ENCODE measurements around the gene TRIM29. TPM values are rescaled to one million over a fixed set of nuclear protein-coding genes. Genes with fewer than 3 reads are reported as not detected.
A peak's percentile ranks its signal among the peaks of the same experiment; 100 is the strongest.
"Not testable (repeated sequence)": the region's sequence is repeated elsewhere in the genome, so short reads cannot be mapped to it uniquely, and the experiment has no call there.

Gene TRIM29
- total RNA-seq, 1 experiment from 2014 or later, result 4.3 TPM

DNA sequence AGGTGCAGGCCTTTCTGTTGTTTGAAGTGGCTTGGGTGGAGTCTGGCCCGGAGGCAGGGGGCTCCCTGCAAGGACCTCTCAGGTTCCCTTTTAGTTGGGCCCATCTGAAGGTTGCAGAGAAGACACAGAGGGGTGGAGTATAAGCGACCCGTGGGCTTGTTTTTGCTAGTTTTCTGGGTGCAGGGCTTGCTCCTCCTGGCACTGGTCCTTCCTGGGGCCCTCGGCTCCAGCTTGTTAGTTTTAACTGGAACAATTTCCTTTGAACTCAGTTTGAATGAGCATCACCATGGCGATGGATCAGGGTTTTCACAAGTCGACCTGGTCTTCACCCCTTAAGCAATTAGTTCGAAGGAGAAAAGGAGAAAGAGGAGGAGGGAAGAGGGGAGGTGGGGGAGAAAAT, 44.5 kb upstream of the TRIM29 start:
- intact Hi-C loops (cut with micrococcal nuclease; ENCODE audit: unreplicated experiment), result no loop called here
- POLR2A ChIA-PET, result no interaction called here
- TF ChIP-seq, protein P1, sequence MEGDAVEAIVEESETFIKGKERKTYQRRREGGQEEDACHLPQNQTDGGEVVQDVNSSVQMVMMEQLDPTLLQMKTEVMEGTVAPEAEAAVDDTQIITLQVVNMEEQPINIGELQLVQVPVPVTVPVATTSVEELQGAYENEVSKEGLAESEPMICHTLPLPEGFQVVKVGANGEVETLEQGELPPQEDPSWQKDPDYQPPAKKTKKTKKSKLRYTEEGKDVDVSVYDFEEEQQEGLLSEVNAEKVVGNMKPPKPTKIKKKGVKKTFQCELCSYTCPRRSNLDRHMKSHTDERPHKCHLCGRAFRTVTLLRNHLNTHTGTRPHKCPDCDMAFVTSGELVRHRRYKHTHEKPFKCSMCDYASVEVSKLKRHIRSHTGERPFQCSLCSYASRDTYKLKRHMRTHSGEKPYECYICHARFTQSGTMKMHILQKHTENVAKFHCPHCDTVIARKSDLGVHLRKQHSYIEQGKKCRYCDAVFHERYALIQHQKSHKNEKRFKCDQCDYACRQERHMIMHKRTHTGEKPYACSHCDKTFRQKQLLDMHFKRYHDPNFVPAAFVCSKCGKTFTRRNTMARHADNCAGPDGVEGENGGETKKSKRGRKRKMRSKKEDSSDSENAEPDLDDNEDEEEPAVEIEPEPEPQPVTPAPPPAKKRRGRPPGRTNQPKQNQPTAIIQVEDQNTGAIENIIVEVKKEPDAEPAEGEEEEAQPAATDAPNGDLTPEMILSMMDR (IDR thresholded peaks at IDR 0.05; ENCODE audit: insufficient read depth in 1 of 2, low read depth in 1 of 2, low read length in 1 of 2, severe bottlenecking in 1 of 2, unreplicated experiment in 1 of 2), result no peak
- H3K9me3 Mint-ChIP-seq (ENCODE audit: unreplicated experiment), result no peaks in the 10 kb centered on the region
- no peaks in the 10 kb centered on the region for H3K36me3 Mint-ChIP-seq (ENCODE audit: insufficient read depth, unreplicated experiment)
- Histone ChIP-seq H3K27me3 (replicated peaks; ENCODE audit: control insufficient read depth, insufficient read depth, low read length) (no peaks in the 10 kb centered on the region), H3K4me1 (peaks cover 48% of the 10 kb centered on the region), H3K4me3 (ENCODE audit: low read depth, low read length) (no peak overlapping the region), H3K9me3 (no peaks in the 10 kb centered on the region), H3K36me3 (ENCODE audit: control insufficient read depth, insufficient read depth, low read length) (no peaks in the 10 kb centered on the region)
- BruUV-seq (replicated peaks), result no TSS peak
- DNase-seq, result peak in 1 of 2 experiments; percentile 39
- peak overlapping the region; percentile 37 for H3K27ac Mint-ChIP-seq (ENCODE audit: unreplicated experiment)
- no peak overlapping the region for H3K4me3 Mint-ChIP-seq (ENCODE audit: unreplicated experiment)
- no peaks in the 10 kb centered on the region for H3K27me3 Mint-ChIP-seq (ENCODE audit: insufficient read depth, unreplicated experiment)
- H3K4me1 Mint-ChIP-seq (ENCODE audit: low read depth, unreplicated experiment), result peaks cover 39% of the 10 kb centered on the region
- CTCF ChIA-PET, result interaction anchor here (0.6 to 0.9 kb wide), 3 partner anchors 20 to 1756 kb away, joined by 3 to 6 read pairs (median 3); no protein-coding TSS in a partner anchor

DNA sequence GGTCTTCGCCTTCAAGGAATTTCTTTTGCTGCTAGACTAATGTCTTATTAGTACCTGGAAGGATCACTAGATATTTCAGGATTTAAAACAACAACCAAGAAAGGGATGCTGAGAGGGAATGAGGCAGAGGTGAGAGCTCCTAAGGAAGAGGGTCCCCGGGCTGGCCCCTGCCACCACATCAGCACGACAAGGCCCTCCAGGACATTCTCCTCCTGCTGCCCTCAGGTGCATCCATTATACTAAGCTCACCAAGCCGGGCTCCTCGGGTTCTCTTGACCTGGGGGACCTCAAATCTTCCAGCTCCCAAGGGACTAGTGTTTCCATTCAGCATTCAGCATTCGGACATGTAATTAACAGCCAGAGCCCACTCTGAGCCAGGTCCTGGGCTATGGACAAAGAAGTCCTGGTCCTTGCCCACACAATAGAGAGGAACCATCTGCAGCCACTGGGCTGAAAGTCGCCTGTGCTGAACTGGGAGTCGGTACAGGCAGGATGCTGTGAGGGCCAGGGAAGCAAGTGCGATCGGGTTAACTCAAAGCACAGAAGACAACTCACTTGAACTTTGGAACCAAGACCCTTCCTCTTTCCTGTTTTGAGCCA, 43.6 kb upstream of the TRIM29 start:
- H3K9me3 Mint-ChIP-seq (ENCODE audit: unreplicated experiment), result no peaks in the 10 kb centered on the region
- BruUV-seq (replicated peaks), result no TSS peak

DNA sequence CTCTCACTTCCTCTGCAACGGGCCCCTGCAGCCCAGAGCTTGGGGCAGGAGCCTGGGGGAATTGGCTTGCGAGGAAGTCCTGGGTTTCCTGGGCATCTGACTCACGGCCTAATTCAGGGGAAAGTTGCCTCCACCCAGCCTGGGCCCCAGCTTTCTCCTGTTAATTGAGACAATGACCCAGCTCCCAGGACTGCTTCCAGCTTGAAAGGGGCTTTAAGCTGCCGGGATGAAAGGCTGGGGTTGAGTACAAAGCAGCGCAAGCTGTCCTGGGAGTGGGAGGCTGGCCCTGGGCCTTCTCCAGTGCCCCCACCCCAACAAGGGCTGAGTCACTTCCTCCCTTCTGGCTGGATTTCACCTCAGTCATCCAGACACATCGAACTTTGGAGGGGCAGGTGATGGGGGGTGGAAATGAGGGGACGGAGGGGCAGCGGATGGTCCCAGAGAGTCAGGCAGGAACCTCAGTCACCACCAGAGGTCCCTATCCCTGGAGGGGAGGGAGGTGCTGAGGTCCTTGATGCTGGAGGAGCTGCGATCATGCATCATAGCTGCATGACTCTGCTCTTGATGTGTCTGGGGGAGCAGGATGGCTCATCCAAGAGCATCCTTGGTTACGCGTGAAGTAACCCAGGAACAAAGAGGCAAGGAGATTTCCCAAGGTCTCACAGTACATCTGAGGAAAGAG, 42.8 kb upstream of the TRIM29 start:
- intact Hi-C loops (cut with micrococcal nuclease; ENCODE audit: unreplicated experiment), result no loop called here
- no peak for DNase-seq

More for the DNA sequence above, 43.6 kb upstream of the TRIM29 start:
- Histone ChIP-seq H3K27me3 (replicated peaks; ENCODE audit: control insufficient read depth, insufficient read depth, low read length) (no peaks in the 10 kb centered on the region), H3K4me1 (peaks cover 39% of the 10 kb centered on the region), H3K4me3 (ENCODE audit: low read depth, low read length) (no peak overlapping the region), H3K9me3 (no peaks in the 10 kb centered on the region), H3K36me3 (ENCODE audit: control insufficient read depth, insufficient read depth, low read length) (no peaks in the 10 kb centered on the region)
- Mint-ChIP-seq H3K27me3 (ENCODE audit: insufficient read depth, unreplicated experiment) (peaks cover 2% of the 10 kb centered on the region), H3K27ac (ENCODE audit: unreplicated experiment) (no peak overlapping the region), H3K36me3 (ENCODE audit: insufficient read depth, unreplicated experiment) (no peaks in the 10 kb centered on the region), H3K4me1 (ENCODE audit: low read depth, unreplicated experiment) (peaks cover 30% of the 10 kb centered on the region), H3K4me3 (ENCODE audit: unreplicated experiment) (no peak overlapping the region)
- no peak for DNase-seq
- CTCF ChIA-PET, result interaction anchor here (1.4 to 1.8 kb wide), 2 partner anchors 13 to 48 kb away, joined by 4 to 6 read pairs; no protein-coding TSS in a partner anchor
- intact Hi-C loops (cut with micrococcal nuclease; ENCODE audit: unreplicated experiment), result no loop called here
- TF ChIP-seq, protein P1 (IDR thresholded peaks at IDR 0.05; ENCODE audit: insufficient read depth in 1 of 2, low read depth in 1 of 2, low read length in 1 of 2, severe bottlenecking in 1 of 2, unreplicated experiment in 1 of 2), result no peak
- POLR2A ChIA-PET, result interaction anchor here (0.6 kb wide), 1 partner anchor 119 kb away, joined by 3 read pairs; no protein-coding TSS in a partner anchor

DNA sequence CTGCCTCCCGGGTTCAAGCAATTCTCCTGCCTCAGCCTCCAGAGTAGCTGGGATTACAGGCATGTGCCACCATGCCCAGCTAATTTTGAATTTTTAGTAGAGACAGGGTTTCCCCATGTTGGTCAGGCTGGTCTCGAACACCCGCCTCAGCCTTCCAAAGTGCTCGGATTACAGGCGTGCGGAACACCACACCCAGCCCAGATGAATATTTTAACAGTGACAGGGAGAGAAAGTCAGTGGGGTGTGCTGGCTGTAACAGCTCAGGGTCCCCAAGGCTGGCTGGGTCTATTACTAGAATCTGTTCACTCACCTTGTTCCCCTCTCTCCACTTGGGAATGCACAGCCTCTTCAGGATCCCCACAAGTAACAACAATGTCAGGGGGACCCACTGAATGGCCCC, 42.1 kb upstream of the TRIM29 start:
- not testable (repeated sequence) for BruUV-seq (replicated peaks)

More for the DNA sequence above, 42.8 kb upstream of the TRIM29 start:
- TF ChIP-seq, protein P1 (IDR thresholded peaks at IDR 0.05; ENCODE audit: insufficient read depth in 1 of 2, low read depth in 1 of 2, low read length in 1 of 2, severe bottlenecking in 1 of 2, unreplicated experiment in 1 of 2), result peak in 1 of 2 experiments; percentile 27
- ChIA-PET CTCF (interaction anchor here (0.7 to 1.8 kb wide), 3 partner anchors 10 to 49 kb away, joined by 4 to 6 read pairs (median 6); no protein-coding TSS in a partner anchor), POLR2A (interaction anchor here (0.6 kb wide), 1 partner anchor 120 kb away, joined by 3 read pairs; no protein-coding TSS in a partner anchor)
- H3K27me3 Mint-ChIP-seq (ENCODE audit: insufficient read depth, unreplicated experiment), result peaks cover 2% of the 10 kb centered on the region
- H3K36me3 Mint-ChIP-seq (ENCODE audit: insufficient read depth, unreplicated experiment), result no peaks in the 10 kb centered on the region
- H3K4me3 ChIP-seq (ENCODE audit: low read depth, low read length), result no peak overlapping the region
- no TSS peak for BruUV-seq (replicated peaks)
- no peaks in the 10 kb centered on the region for H3K36me3 ChIP-seq (ENCODE audit: control insufficient read depth, insufficient read depth, low read length)
- H3K27me3 ChIP-seq (replicated peaks; ENCODE audit: control insufficient read depth, insufficient read depth, low read length), result no peaks in the 10 kb centered on the region
- H3K9me3 Mint-ChIP-seq (ENCODE audit: unreplicated experiment), result no peaks in the 10 kb centered on the region
- no peak overlapping the region for H3K27ac Mint-ChIP-seq (ENCODE audit: unreplicated experiment)
- H3K4me1 Mint-ChIP-seq (ENCODE audit: low read depth, unreplicated experiment), result peaks cover 22% of the 10 kb centered on the region
- no peak overlapping the region for H3K4me3 Mint-ChIP-seq (ENCODE audit: unreplicated experiment)
- H3K9me3 ChIP-seq, result no peaks in the 10 kb centered on the region
- H3K4me1 ChIP-seq, result peaks cover 31% of the 10 kb centered on the region

More for the DNA sequence above, 42.1 kb upstream of the TRIM29 start:
- H3K9me3 Mint-ChIP-seq (ENCODE audit: unreplicated experiment); H3K4me3 ChIP-seq (ENCODE audit: low read depth, low read length); DNase-seq; H3K27me3 Mint-ChIP-seq (ENCODE audit: insufficient read depth, unreplicated experiment); H3K27me3 ChIP-seq (replicated peaks; ENCODE audit: control insufficient read depth, insufficient read depth, low read length); intact Hi-C loops (cut with micrococcal nuclease; ENCODE audit: unreplicated experiment); H3K4me3 Mint-ChIP-seq (ENCODE audit: unreplicated experiment); H3K9me3 ChIP-seq; H3K36me3 ChIP-seq (ENCODE audit: control insufficient read depth, insufficient read depth, low read length); POLR2A ChIA-PET; H3K27ac Mint-ChIP-seq (ENCODE audit: unreplicated experiment); H3K36me3 Mint-ChIP-seq (ENCODE audit: insufficient read depth, unreplicated experiment): not testable (repeated sequence)
- H3K4me1 Mint-ChIP-seq (ENCODE audit: low read depth, unreplicated experiment), result peaks cover 17% of the 10 kb centered on the region
- H3K4me1 ChIP-seq, result peaks cover 25% of the 10 kb centered on the region
- CTCF ChIA-PET, result interaction anchor here (0.7 to 1.0 kb wide), 2 partner anchors 10 to 120 kb away, joined by 3 to 6 read pairs; no protein-coding TSS in a partner anchor

Data from Caco-2 (cell line).